Urinary bladder (tissue), 4 donors: Measurements from ENCODE around the gene FGD4. TPM values are rescaled to one million over a fixed set of nuclear protein-coding genes. Genes with fewer than 3 reads are reported as not detected.

Experiments used
- DNase-seq: peaks from one replicate; pipeline ENCODE4 v3.0.0-alpha.2; 2015; ENCODE audit errors: extremely low spot score
- H3K27ac ChIP-seq: one replicate; pipeline ENCODE4 v1.5.1; 2013; ENCODE audit warnings: low read depth, mild to moderate bottlenecking, moderate library complexity
- H3K36me3 ChIP-seq: one replicate; pipeline ENCODE4 v1.6.1; 2013; ENCODE audit warnings: mild to moderate bottlenecking, moderate library complexity; ENCODE audit not compliant: insufficient read depth
- H3K4me1 ChIP-seq: one replicate; pipeline ENCODE4 v1.6.1; 2013; ENCODE audit warnings: mild to moderate bottlenecking, moderate library complexity; ENCODE audit not compliant: insufficient read depth
- H3K4me3 ChIP-seq: one replicate; pipeline ENCODE4 v1.5.1; 2013; ENCODE audit warnings: low read depth, low read length
- WGBS: extraction: QIAGEN DNeasy Blood & Tissue Kit; methylation state at CpG from one replicate; pipeline ENCODE4 v1.1.7; 2013; 5-methylcytosine and 5-hydroxymethylcytosine counted together
- polyA plus RNA-seq: library from polyadenylated mRNA; stranded (reverse); fragments of 200-250 nt; gene quantifications from one replicate; pipeline ENCODE4 v1.2.3, GENCODE V29; 2013
- total RNA-seq: library from RNA; depleted of rRNA; stranded (reverse); fragments of >200 nt; gene quantifications from one replicate; pipeline ENCODE4 v1.2.3, GENCODE V29; 2014
- donor health status: healthy with polysubstance abuse.
- donor health status: healthy.

The FGD4 gene
- total and polyA plus RNA-seq, 2 donors, result 4.2 to 24.8 TPM

GRCh38 chr12:32615441-32615840 lies 216.1 kb downstream of the FGD4 start:
- H3K27ac ChIP-seq, result no peak overlapping the region
- no peak overlapping the region for H3K4me3 ChIP-seq
- DNase-seq, result no peak
- WGBS, result 81% methylated on average over 6 of the region's 6 CpGs
- no peaks in the 10 kb centered on the region for H3K36me3 ChIP-seq
- no peaks in the 10 kb centered on the region for H3K4me1 ChIP-seq

- no peak for DNase-seq
- Histone ChIP-seq H3K4me1 (no peaks in the 10 kb centered on the region), H3K36me3 (no peaks in the 10 kb centered on the region), H3K4me3 (no peak overlapping the region), H3K27ac (no peak overlapping the region)
- 94% methylated on average over 4 of the region's 4 CpGs for WGBS
These were observed 218.2 kb downstream of the FGD4 start for GRCh38 chr12:32617534-32617933.

- WGBS, result 67% methylated on average over 3 of the region's 3 CpGs
- H3K4me3 ChIP-seq, result no peak overlapping the region
- no peaks in the 10 kb centered on the region for H3K4me1 ChIP-seq
- no peak overlapping the region for H3K27ac ChIP-seq
- H3K36me3 ChIP-seq, result no peaks in the 10 kb centered on the region
- no peak for DNase-seq
These were observed 218.8 kb downstream of the FGD4 start for GRCh38 chr12:32618115-32618514.

GRCh38 chr12:32627976-32628375 lies 228.6 kb downstream of the FGD4 start:
- Histone ChIP-seq H3K4me1 (no peaks in the 10 kb centered on the region), H3K36me3 (no peaks in the 10 kb centered on the region), H3K4me3 (no peak overlapping the region), H3K27ac (no peak overlapping the region)
- WGBS, result 93% methylated on average over 4 of the region's 4 CpGs
- no peak for DNase-seq

- no peak overlapping the region for H3K27ac ChIP-seq
- DNase-seq, result no peak
- WGBS, result 84% methylated on average over 6 of the region's 6 CpGs
- H3K36me3 ChIP-seq, result peaks cover 2% of the 10 kb centered on the region
- no peak overlapping the region for H3K4me3 ChIP-seq
- no peaks in the 10 kb centered on the region for H3K4me1 ChIP-seq
These were observed 242.0 kb downstream of the FGD4 start for GRCh38 chr12:32641287-32641901.

- H3K4me1 ChIP-seq, result no peaks in the 10 kb centered on the region
- no peak overlapping the region for H3K4me3 ChIP-seq
- DNase-seq, result no peak
- no peak overlapping the region for H3K27ac ChIP-seq
- WGBS, result 52% methylated on average over 2 of the region's 2 CpGs
- H3K36me3 ChIP-seq, result no peaks in the 10 kb centered on the region
These were observed 245.1 kb downstream of the FGD4 start for GRCh38 chr12:32644431-32644830.

GRCh38 chr12:32647275-32647674 lies 247.9 kb downstream of the FGD4 start:
- Histone ChIP-seq H3K4me1 (no peaks in the 10 kb centered on the region), H3K36me3 (no peaks in the 10 kb centered on the region), H3K4me3 (no peak overlapping the region), H3K27ac (no peak overlapping the region)
- 66% methylated on average over 3 of the region's 3 CpGs for WGBS
- no peak for DNase-seq

- H3K36me3 ChIP-seq, result no peaks in the 10 kb centered on the region
- 40% methylated on average over 2 of the region's 2 CpGs for WGBS
- DNase-seq, result no peak
- no peak overlapping the region for H3K4me3 ChIP-seq
- H3K27ac ChIP-seq, result no peak overlapping the region
- H3K4me1 ChIP-seq, result no peaks in the 10 kb centered on the region
These were observed 251.2 kb downstream of the FGD4 start for GRCh38 chr12:32650508-32650907.

GRCh38 chr12:32651151-32651955 lies 252.0 kb downstream of the FGD4 start:
- no peak overlapping the region for H3K4me3 ChIP-seq
- H3K36me3 ChIP-seq, result no peaks in the 10 kb centered on the region
- DNase-seq, result no peak
- H3K27ac ChIP-seq, result no peak overlapping the region
- WGBS, result 94% methylated on average over 5 of the region's 5 CpGs
- no peaks in the 10 kb centered on the region for H3K4me1 ChIP-seq

GRCh38 chr12:32651956-32652210 lies 252.5 kb downstream of the FGD4 start:
- 90% methylated on average over 4 of the region's 4 CpGs for WGBS
- Histone ChIP-seq H3K36me3 (no peaks in the 10 kb centered on the region), H3K27ac (no peak overlapping the region), H3K4me1 (no peaks in the 10 kb centered on the region), H3K4me3 (no peak overlapping the region)
- DNase-seq, result no peak

- 28% methylated on average over 6 of the region's 6 CpGs for WGBS
- Histone ChIP-seq H3K36me3 (no peaks in the 10 kb centered on the region), H3K27ac (no peak overlapping the region), H3K4me1 (peaks cover 1% of the 10 kb centered on the region), H3K4me3 (no peak overlapping the region)
- no peak for DNase-seq
These were observed 260.6 kb downstream of the FGD4 start for GRCh38 chr12:32659908-32660440.

GRCh38 chr12:32661706-32662105 lies 262.3 kb downstream of the FGD4 start:
- H3K27ac ChIP-seq, result no peak overlapping the region
- peaks cover 1% of the 10 kb centered on the region for H3K4me1 ChIP-seq
- DNase-seq, result no peak
- H3K36me3 ChIP-seq, result no peaks in the 10 kb centered on the region
- no peak overlapping the region for H3K4me3 ChIP-seq
- 90% methylated on average over 7 of the region's 7 CpGs for WGBS

- no peak for DNase-seq
- no peak overlapping the region for H3K27ac ChIP-seq
- 90% methylated on average over 2 of the region's 2 CpGs for WGBS
- H3K4me1 ChIP-seq, result peaks cover 1% of the 10 kb centered on the region
- no peaks in the 10 kb centered on the region for H3K36me3 ChIP-seq
- no peak overlapping the region for H3K4me3 ChIP-seq
These were observed 263.3 kb downstream of the FGD4 start for GRCh38 chr12:32662665-32663064.

- Histone ChIP-seq H3K36me3 (no peaks in the 10 kb centered on the region), H3K27ac (no peak overlapping the region), H3K4me1 (peaks cover 1% of the 10 kb centered on the region), H3K4me3 (no peak overlapping the region)
- 92% methylated on average over 14 of the region's 14 CpGs for WGBS
- no peak for DNase-seq
These were observed 266.7 kb downstream of the FGD4 start for GRCh38 chr12:32666018-32666417.
